GM18499 (cell line): ENCODE data around the gene SGO1.
A peak's percentile ranks its signal among the peaks of the same experiment; 100 is the strongest.

Experiments
- ATAC-seq: cut with Tn5 transposase; IDR thresholded peaks from one replicate; pipeline ENCODE4 v1.9.1; 2021; ENCODE audit warnings: moderate number of reproducible peaks; ENCODE audit not compliant: insufficient read depth, unreplicated experiment

Gene SGO1

GRCh38 chr3:20161714-20162113, 24.3 kb downstream of the SGO1 start:
- ATAC-seq, result no peak

DNA sequence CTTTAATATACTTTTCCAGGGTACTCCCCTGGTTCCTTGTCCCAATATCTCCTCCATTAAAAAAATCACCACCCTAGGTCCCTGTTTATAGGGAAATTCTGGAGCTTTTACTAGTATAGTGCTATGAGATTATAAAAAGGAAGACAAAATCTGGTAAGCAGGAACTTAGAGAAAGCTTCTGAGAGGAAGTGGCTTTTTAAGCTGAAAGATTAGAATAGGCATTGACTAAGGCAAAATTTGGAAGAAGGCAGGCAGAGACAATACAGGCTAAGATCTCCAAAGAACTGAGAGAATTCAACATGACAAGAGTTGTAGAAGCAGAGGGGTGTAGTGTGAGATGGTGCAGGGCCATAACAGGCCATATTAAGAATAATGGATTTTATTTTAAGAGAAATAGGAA, 25.8 kb downstream of the SGO1 start:
- no peak for ATAC-seq

DNA sequence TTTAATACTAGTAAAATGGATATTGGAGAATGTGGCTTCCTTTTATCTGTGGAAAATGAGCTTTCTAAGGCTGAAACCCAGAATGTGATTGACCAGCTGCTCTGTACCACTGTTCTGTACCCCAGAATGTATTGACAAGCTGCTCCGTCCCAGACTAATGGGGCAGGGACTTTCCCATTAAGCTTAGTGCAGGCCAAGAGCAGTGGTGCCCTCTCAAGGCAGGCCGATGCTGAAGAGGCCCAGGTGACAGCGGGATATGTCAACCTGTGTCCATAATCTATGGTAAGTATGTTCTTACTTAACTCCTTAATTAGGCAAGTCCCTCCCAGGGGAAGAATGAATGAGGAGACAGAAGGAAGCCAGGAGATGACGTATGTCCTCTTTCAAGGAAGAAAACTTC, 31.1 kb downstream of the SGO1 start:
- no peak for ATAC-seq

DNA sequence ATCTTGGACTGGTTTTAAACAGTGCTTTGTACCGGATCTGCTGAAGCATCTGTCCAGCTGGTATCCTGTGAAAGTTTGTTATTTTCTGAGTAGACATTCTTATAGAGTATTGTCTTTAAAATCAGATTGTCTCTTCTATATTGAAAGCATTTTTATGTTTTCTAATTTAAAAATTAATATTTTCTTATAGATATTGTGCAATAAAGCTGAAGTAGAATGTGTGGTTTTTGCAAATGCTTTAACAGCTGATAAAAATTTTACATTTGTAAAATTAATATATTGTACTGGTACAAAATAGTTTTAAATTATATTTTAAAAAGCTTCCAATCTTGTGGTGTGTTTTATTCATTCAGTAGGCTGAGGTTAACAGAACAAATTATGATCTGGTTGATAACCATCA, 31.9 kb downstream of the SGO1 start:
- ATAC-seq, result no peak

- ATAC-seq, result no peak
Measured at GRCh38 chr3:20148466-20148865, 37.5 kb downstream of the SGO1 start.

- ATAC-seq, result no peak
Measured at GRCh38 chr3:20147361-20147760, 38.6 kb downstream of the SGO1 start.

DNA sequence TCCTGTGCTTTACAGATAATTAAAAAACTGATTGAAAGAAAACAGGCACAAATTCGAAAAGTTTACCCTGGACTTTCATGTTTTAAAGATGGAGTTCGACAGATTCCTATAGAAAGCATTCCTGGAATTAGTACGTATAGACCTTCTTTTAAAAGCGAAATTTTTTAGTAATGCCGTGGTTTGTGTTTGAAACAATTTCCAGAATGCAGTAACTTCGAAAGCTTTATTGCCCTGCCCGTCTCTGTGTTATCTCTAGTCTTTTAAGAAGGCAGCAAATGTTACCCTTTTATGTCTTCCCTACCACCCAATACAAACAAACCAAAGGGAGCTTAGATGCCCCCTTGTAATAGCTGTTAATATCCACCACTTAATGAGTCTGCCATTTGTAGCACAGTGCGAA, 39.7 kb downstream of the SGO1 start:
- ATAC-seq, result no peak

- no peak for ATAC-seq
Measured at GRCh38 chr3:20145874-20146273, 40.1 kb downstream of the SGO1 start.

DNA sequence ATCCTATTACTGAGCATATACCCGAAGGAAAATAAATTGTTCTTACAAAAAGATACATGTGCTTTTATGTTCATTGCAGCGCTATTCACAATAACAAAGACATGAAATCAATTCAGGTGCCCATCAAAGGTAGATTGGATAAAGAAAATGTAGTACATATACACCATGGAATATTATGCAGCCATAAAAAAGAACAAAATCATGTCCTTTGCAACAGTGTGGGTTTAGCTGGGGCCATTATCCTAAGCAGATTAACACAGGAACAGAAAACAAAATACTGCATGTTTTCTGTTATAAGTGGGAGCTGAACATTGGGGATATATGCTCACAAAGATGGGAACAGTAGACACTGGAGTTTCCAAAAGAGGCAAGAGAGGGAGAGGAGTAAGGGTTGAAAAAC, 42.5 kb downstream of the SGO1 start:
- ATAC-seq, result no peak

- no peak for ATAC-seq
Measured at GRCh38 chr3:20142517-20142916, 43.5 kb downstream of the SGO1 start.

GRCh38 chr3:20141851-20142250, 44.2 kb downstream of the SGO1 start:
- ATAC-seq, result no peak

DNA sequence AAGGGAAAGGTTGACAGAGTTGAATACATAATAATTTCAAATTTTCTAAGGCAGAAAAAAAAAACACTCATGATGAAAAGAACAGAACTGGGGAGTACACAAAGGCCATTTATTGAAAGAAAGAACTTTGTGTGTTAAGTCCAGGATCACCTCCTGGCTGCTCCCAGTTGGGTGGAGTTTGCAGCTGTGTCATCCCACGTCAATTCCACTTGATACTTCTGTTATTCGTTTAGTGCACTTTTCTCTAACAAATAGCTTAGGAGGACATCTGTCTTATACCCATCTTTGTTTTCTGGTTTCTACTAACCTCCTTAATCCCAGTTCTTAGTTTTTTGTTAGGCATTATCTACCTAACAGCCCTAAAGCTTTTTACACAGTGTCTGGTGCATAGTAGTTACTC, 44.7 kb downstream of the SGO1 start:
- ATAC-seq, result no peak

- ATAC-seq, result no peak
Measured at GRCh38 chr3:20140881-20141280, 45.1 kb downstream of the SGO1 start.

DNA sequence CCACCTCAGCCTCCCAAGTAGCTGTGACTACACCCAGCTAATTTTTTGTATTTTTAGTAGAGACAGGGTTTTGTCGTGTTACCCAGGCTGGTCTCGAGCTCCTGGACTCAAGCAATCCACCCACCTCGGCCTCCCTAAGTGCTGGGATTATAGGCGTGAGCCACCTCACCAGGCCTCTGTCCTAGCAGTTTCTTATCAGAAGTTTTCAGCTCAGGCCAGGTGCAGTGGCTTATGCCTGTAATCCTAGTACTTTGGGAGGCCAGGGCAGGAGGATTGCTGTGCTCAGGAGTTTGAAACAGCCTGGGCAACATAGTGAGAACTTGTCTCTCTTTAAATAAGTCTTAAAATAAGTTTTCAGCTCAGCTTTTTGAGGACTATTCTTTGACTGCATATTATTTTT, 48.4 kb downstream of the SGO1 start:
- no peak for ATAC-seq

- no peak for ATAC-seq
Measured at GRCh38 chr3:20136231-20136630, 49.8 kb downstream of the SGO1 start.

DNA sequence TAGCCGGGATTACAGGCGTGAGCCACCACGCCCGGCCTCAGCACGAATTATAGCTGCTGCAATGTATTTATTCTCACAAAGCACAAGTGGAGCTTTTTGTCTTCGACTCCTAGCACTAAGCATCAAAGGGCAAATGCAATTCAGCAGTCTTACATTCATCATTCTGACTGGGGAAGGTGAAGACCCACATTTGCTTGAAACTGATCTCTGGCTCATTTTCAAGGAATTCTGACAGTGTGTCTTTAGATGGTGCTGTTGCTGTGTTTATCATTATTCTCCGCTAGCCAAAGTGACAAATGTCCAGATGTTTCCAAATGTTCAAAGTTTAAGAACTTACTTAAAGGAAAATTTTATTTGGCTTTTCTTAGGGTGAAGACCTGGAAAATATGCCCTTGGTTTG, 55.9 kb downstream of the SGO1 start:
- no peak for ATAC-seq

- no peak for ATAC-seq
Measured at GRCh38 chr3:20128358-20128757, 57.6 kb downstream of the SGO1 start.

- ATAC-seq, result peak; percentile 99
Measured at GRCh38 chr3:20125897-20126296, 60.1 kb downstream of the SGO1 start.

DNA sequence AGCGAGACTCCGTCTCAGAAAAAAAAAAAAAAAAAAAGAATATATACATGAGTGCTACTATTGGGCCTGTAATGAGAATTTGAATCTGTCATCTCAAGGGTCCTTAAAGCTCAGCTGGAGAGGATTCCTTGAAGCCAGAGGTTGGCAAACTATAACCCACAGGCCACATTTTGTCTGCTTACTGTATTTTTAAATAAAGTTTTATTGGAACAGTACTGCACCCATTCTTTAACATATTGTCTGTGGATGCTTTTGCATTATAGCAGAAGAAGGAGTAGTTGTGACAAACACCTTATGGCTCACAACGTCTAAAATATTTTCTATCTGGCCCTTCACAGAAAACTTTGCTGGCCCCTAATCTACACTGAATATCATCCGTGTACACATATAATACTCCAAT, 60.7 kb downstream of the SGO1 start:
- no peak for ATAC-seq

DNA sequence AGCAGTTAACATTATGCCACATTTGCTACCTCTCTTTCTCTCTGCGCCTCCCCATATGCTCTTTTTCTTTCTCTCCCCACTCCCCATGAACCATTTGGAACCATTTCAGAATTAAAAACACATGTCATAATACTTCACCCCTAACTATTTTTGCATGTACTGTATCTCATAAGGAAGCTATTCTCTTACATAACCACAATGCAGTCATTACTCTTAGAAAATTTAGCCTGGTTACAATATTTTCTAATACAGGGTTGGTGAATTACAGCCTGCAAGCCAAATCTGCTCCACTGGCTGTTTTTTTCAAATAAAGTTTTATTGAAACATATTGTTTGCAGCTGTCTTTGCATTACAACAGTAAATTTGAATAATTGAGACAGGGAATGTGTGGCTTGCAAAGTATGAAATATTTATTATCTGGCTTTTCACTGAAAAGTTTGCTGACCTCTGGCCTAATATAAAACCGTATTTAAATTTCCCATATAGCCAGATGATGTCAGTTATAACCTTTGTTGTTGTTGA, 62.8 kb downstream of the SGO1 start:
- ATAC-seq, result no peak

- no peak for ATAC-seq
Measured at GRCh38 chr3:20121088-20121487, 64.9 kb downstream of the SGO1 start.
